DOHH2 (cell line): ENCODE measurements around the gene HTATSF1.

Experiments
- CTCF ChIP-seq: fragments of 200-600 bp; sonication (generic); IDR thresholded peaks from one replicate; pipeline ENCODE4 v1.5.1; 2014; ENCODE audit warnings: antibody characterized with exemption, mild to moderate bottlenecking, low read depth, low read length; ENCODE audit not compliant: poor library complexity, severe bottlenecking
- EZH2phosphoT487 ChIP-seq: fragments of 200-600 bp; sonication (generic); IDR thresholded peaks from 2 replicates; pipeline ENCODE4 v1.6.1; 2017; ENCODE audit warnings: borderline replicate concordance, mild to moderate bottlenecking, antibody characterized with exemption, low read length, moderate library complexity, mixed read lengths

GRCh38 chrX:136488706-136489105, 8.7 kb upstream of the HTATSF1 start:
- TF ChIP-seq CTCF (no peak), EZH2phosphoT487 (no peak)
